Activated T-helper 9 cell treated with anti-CD3 and anti-CD28 coated beads, Interleukin-2, amount 50 U/mL, for 16 hours (primary cell): Measurements from ENCODE around the gene C3orf38.
"Not testable (repeated sequence)": the region's sequence is repeated elsewhere in the genome, so short reads cannot be mapped to it uniquely, and the experiment has no call there.

Experiments used
- DNase-seq: peaks from one replicate; pipeline ENCODE4 v3.0.0-alpha.2; 2020; ENCODE audit warnings: low read depth

C3orf38 gene

GRCh38 chr3:88149509-88150362 is at the start of gene C3orf38:
TSS of gene C3orf38 (plus strand) at chr3:88149959. CDS start at chr3:88150053, 94 bp downstream.
- peak; percentile 70 for DNase-seq

GRCh38 chr3:88101142-88101541 is 48.6 kb upstream of the C3orf38 start:
- no peak for DNase-seq

- no peak for DNase-seq
Observed at GRCh38 chr3:88105325-88105724, 44.4 kb upstream of the C3orf38 start.

- DNase-seq, result no peak
Observed at GRCh38 chr3:88112289-88112688, 37.5 kb upstream of the C3orf38 start.

- peak; percentile 15 for DNase-seq
Observed at GRCh38 chr3:88113311-88114162, 36.2 kb upstream of the C3orf38 start.

GRCh38 chr3:88114878-88115549 is 34.7 kb upstream of the C3orf38 start:
- no peak for DNase-seq

- no peak for DNase-seq
Observed at GRCh38 chr3:88117683-88118082, 32.1 kb upstream of the C3orf38 start.

GRCh38 chr3:88118603-88119002 is 31.2 kb upstream of the C3orf38 start:
- DNase-seq, result not testable (repeated sequence)

- DNase-seq, result no peak
Observed at GRCh38 chr3:88123526-88123925, 26.2 kb upstream of the C3orf38 start.

GRCh38 chr3:88131695-88132094 is 18.1 kb upstream of the C3orf38 start:
- no peak for DNase-seq

GRCh38 chr3:88132894-88133293 is 16.9 kb upstream of the C3orf38 start:
- DNase-seq, result no peak

- no peak for DNase-seq
Observed at GRCh38 chr3:88133711-88134263, 16.0 kb upstream of the C3orf38 start.

GRCh38 chr3:88137836-88138235 is 11.9 kb upstream of the C3orf38 start:
- no peak for DNase-seq

GRCh38 chr3:88141458-88142083 is 8.2 kb upstream of the C3orf38 start:
- no peak for DNase-seq

GRCh38 chr3:88142094-88142624 is 7.6 kb upstream of the C3orf38 start:
- no peak for DNase-seq

GRCh38 chr3:88147261-88147660 is 2.5 kb upstream of the C3orf38 start:
- DNase-seq, result no peak

- DNase-seq, result no peak
Observed at GRCh38 chr3:88148651-88149050, 1.1 kb upstream of the C3orf38 start.

- peak; percentile 3 for DNase-seq
Observed at GRCh38 chr3:88149101-88149508, 654 bp upstream of the C3orf38 start.

GRCh38 chr3:88150371-88150770 is 612 bp downstream of the C3orf38 start:
- DNase-seq, result peak; percentile 2

- no peak for DNase-seq
Observed at GRCh38 chr3:88150806-88151205, 1.0 kb downstream of the C3orf38 start.

GRCh38 chr3:88151358-88151757 is 1.6 kb downstream of the C3orf38 start:
- no peak for DNase-seq
